ENCODE measurements around the gene ZC3HAV1L. TPM values are rescaled to one million over a fixed set of nuclear protein-coding genes. Genes with fewer than 3 reads are reported as not detected.
A peak's percentile ranks its signal among the peaks of the same experiment; 100 is the strongest.

Gene ZC3HAV1L
- total RNA-seq, 1 donor from 2014 or later = 1.8 TPM

GRCh38 chr7:139046143-139046542 is 10.3 kb upstream of the ZC3HAV1L start:
- Mint-ChIP-seq H3K27me3 (no peaks in the 10 kb centered on the region), H3K9me3 (no peaks in the 10 kb centered on the region), H3K4me1 (peaks cover 39% of the 10 kb centered on the region), H3K27ac (no peak overlapping the region), H3K36me3 (ENCODE audit: low read depth) (peaks cover 75% of the 10 kb centered on the region), H3K4me3 (no peak overlapping the region)
- no peak for TF ChIP-seq CTCF (IDR thresholded peaks at IDR 0.05)
- CTCF ChIA-PET = no interaction called here
- POLR2A ChIA-PET = interaction anchor here (0.6 kb wide), 1 partner anchor 404 kb away, joined by 8 read pairs; no protein-coding TSS in a partner anchor
- DNase-seq = no peak
- ATAC-seq (ENCODE audit: low read depth) = no peak
- intact Hi-C loops (cut with micrococcal nuclease) = no loop called here

GRCh38 chr7:139044813-139045794 is 9.3 kb upstream of the ZC3HAV1L start:
- peaks cover 40% of the 10 kb centered on the region for H3K4me1 Mint-ChIP-seq
- peak overlapping the region; percentile 57 for H3K27ac Mint-ChIP-seq
- no peaks in the 10 kb centered on the region for H3K9me3 Mint-ChIP-seq
- ChIA-PET CTCF (interaction anchor here (1.0 kb wide), 1 partner anchor 30 kb away, joined by 4 read pairs; no protein-coding TSS in a partner anchor), POLR2A (interaction anchor here (0.6 to 1.6 kb wide), 3 partner anchors 9 to 65 kb away, joined by 4 to 9 read pairs (median 6); partner anchors contain the start of genes ZC3HAV1 and ZC3HAV1L)
- intact Hi-C loops (cut with micrococcal nuclease) = loop anchor here (2.0 kb wide), 1 partner anchor 16 kb away; no protein-coding TSS in a partner anchor
- H3K36me3 Mint-ChIP-seq (ENCODE audit: low read depth) = peaks cover 66% of the 10 kb centered on the region
- no peak for TF ChIP-seq CTCF (IDR thresholded peaks at IDR 0.05)
- H3K27me3 Mint-ChIP-seq = no peaks in the 10 kb centered on the region
- peak; percentile 42 for ATAC-seq (ENCODE audit: low read depth)
- no peak for DNase-seq
- H3K4me3 Mint-ChIP-seq = no peak overlapping the region

- DNase-seq = no peak
- H3K4me1 Mint-ChIP-seq = peaks cover 40% of the 10 kb centered on the region
- intact Hi-C loops (cut with micrococcal nuclease) = loop anchor here (2.0 kb wide), 1 partner anchor 17 kb away; no protein-coding TSS in a partner anchor
- H3K9me3 Mint-ChIP-seq = no peaks in the 10 kb centered on the region
- peak overlapping the region; percentile 80 for H3K27ac Mint-ChIP-seq
- ATAC-seq (ENCODE audit: low read depth) = peak; percentile 49
- no peak for TF ChIP-seq CTCF (IDR thresholded peaks at IDR 0.05)
- H3K4me3 Mint-ChIP-seq = peak overlapping the region; percentile 36
- ChIA-PET CTCF (interaction anchor here (1.0 kb wide), 1 partner anchor 31 kb away, joined by 4 read pairs; no protein-coding TSS in a partner anchor), POLR2A (interaction anchor here (1.1 to 1.6 kb wide), 2 partner anchors 9 to 66 kb away, joined by 4 to 6 read pairs; partner anchors contain the start of genes ZC3HAV1 and ZC3HAV1L)
- H3K36me3 Mint-ChIP-seq (ENCODE audit: low read depth) = peaks cover 56% of the 10 kb centered on the region
- H3K27me3 Mint-ChIP-seq = no peaks in the 10 kb centered on the region
These were observed 8.3 kb upstream of the ZC3HAV1L start for GRCh38 chr7:139043823-139044812.

- ATAC-seq (ENCODE audit: low read depth) = no peak
- no peak for DNase-seq
- Mint-ChIP-seq H3K4me1 (peaks cover 40% of the 10 kb centered on the region), H3K27me3 (no peaks in the 10 kb centered on the region), H3K9me3 (no peaks in the 10 kb centered on the region), H3K27ac (peak overlapping the region; percentile 47), H3K36me3 (ENCODE audit: low read depth) (peaks cover 32% of the 10 kb centered on the region), H3K4me3 (no peak overlapping the region)
- ChIA-PET CTCF (interaction anchor here (1.3 kb wide), 1 partner anchor 33 kb away, joined by 4 read pairs; no protein-coding TSS in a partner anchor), POLR2A (interaction anchor here (0.6 kb wide), 1 partner anchor 17 kb away, joined by 3 read pairs; no protein-coding TSS in a partner anchor)
- no peak for TF ChIP-seq CTCF (IDR thresholded peaks at IDR 0.05)
- intact Hi-C loops (cut with micrococcal nuclease) = no loop called here
These were observed 5.7 kb upstream of the ZC3HAV1L start for GRCh38 chr7:139041378-139042085.

All from activated B cell treated with CpG ODN at 0.5 μM for 24 hours (primary cell).